HepG2 (cell line): ENCODE data around the gene DUS1L. TPM values are rescaled to one million over a fixed set of nuclear protein-coding genes. Genes with fewer than 3 reads are reported as not detected.

Source experiments
- AHR ChIP-seq: IDR thresholded peaks from 2 replicates; pipeline ENCODE4 v1.6.1; 2018; ENCODE audit warnings: missing genetic modification reagents, missing compliant biosample characterization
- ATF7-NPFF ChIP-seq: sonication (generic); formaldehyde crosslinking; IDR thresholded peaks from 2 replicates; pipeline ENCODE4 v1.8.1; 2023; ENCODE audit warnings: mild to moderate bottlenecking, low read depth, missing genetic modification reagents, moderate library complexity
- CCDC6 ChIP-seq: sonication (generic); formaldehyde crosslinking; IDR thresholded peaks from 2 replicates; pipeline ENCODE4 v1.8.1; 2022; ENCODE audit warnings: mild to moderate bottlenecking, missing genetic modification reagents, moderate library complexity
- ETS1 ChIP-seq: sonication (generic); formaldehyde crosslinking; IDR thresholded peaks from 2 replicates; pipeline ENCODE4 v1.4.0; 2020; ENCODE audit warnings: missing genetic modification reagents
- FOXP4 ChIP-seq: sonication (generic); formaldehyde crosslinking; IDR thresholded peaks from 2 replicates; pipeline ENCODE4 v1.4.0; 2020; ENCODE audit warnings: missing genetic modification reagents
- HOXA3 ChIP-seq: sonication (generic); formaldehyde crosslinking; IDR thresholded peaks from 2 replicates; pipeline ENCODE4 v1.5.0; 2020; ENCODE audit warnings: missing genetic modification reagents
- KDM6A ChIP-seq: IDR thresholded peaks from 2 replicates; pipeline ENCODE4 v1.6.1; 2016; ENCODE audit warnings: low read depth
- KLF11 ChIP-seq: IDR thresholded peaks from 2 replicates; pipeline ENCODE4 v1.6.1; 2016; ENCODE audit warnings: missing compliant biosample characterization
- PAF1 ChIP-seq: IDR thresholded peaks from 2 replicates; pipeline ENCODE4 v1.6.1; 2016; ENCODE audit warnings: missing genetic modification reagents, missing compliant biosample characterization
- POLR2AphosphoS5 ChIP-seq: IDR thresholded peaks from 2 replicates; pipeline ENCODE4 v1.6.1; 2012; ENCODE audit warnings: low read depth, low read length
- ZBTB49 ChIP-seq: sonication (generic); formaldehyde crosslinking; IDR thresholded peaks from 2 replicates; pipeline ENCODE4 v1.4.0; 2020; ENCODE audit warnings: missing genetic modification reagents, borderline replicate concordance
- ZFP91 ChIP-seq: sonication (generic); formaldehyde crosslinking; IDR thresholded peaks from 2 replicates; pipeline ENCODE4 v1.9.0; 2022; ENCODE audit warnings: missing genetic modification reagents, mild to moderate bottlenecking, borderline replicate concordance
- ZNF274 ChIP-seq: sonication (generic); formaldehyde crosslinking; IDR thresholded peaks from 2 replicates; pipeline ENCODE4 v1.5.1; 2020; ENCODE audit warnings: mild to moderate bottlenecking, missing genetic modification reagents
- ZNF296 ChIP-seq: sonication (generic); formaldehyde crosslinking; conservative IDR thresholded peaks from 2 replicates; pipeline ENCODE4 v1.5.0; 2020; ENCODE audit warnings: mild to moderate bottlenecking, missing genetic modification reagents
- ZNF317 ChIP-seq: sonication (generic); formaldehyde crosslinking; IDR thresholded peaks from 2 replicates; pipeline ENCODE4 v1.5.0; 2020; ENCODE audit warnings: mild to moderate bottlenecking, missing genetic modification reagents
- ZNF468 ChIP-seq: sonication (generic); formaldehyde crosslinking; IDR thresholded peaks from 2 replicates; pipeline ENCODE4 v1.8.0; 2022; ENCODE audit warnings: mild to moderate bottlenecking, moderate library complexity, missing genetic modification reagents
- ZNF574 ChIP-seq: sonication (generic); formaldehyde crosslinking; IDR thresholded peaks from 2 replicates; pipeline ENCODE4 v1.4.0; 2020; ENCODE audit warnings: missing genetic modification reagents
- ZNF691 ChIP-seq: sonication (generic); formaldehyde crosslinking; IDR thresholded peaks from 2 replicates; pipeline ENCODE4 v1.4.0; 2020; ENCODE audit warnings: missing genetic modification reagents, low read depth, mild to moderate bottlenecking, borderline replicate concordance
- polyA plus RNA-seq, 8 experiments: library from polyadenylated mRNA; depleted of rRNA in 3 of 8; stranded (reverse) in 7 of 8; unstranded in 1 of 8; fragments of >200 nt; fragmentation: Illumina TruSeq in 4 of 8; extraction: Trizol in 4 of 8; gene quantifications; 2 replicates each; pipeline versions ENCODE4 v1.2.1 to v1.2.3, GENCODE V29; 2011 to 2016; ENCODE audit warnings: low read depth in 4 of 8, missing spikeins in 1 of 8, mixed read lengths in 1 of 8; ENCODE audit not compliant: insufficient read depth in 1 of 8
- total RNA-seq, 5 experiments: library from RNA; depleted of rRNA; stranded (reverse); fragments of >200 nt; fragmentation: Illumina TruSeq; extraction: Trizol; gene quantifications; 2 replicates each; pipeline ENCODE4 v1.2.3, GENCODE V29; 2016; ENCODE audit warnings: low read depth in 1 of 5

DUS1L gene
- total and polyA plus RNA-seq, 2 of the 13 experiments (the other 11 are each of a cell fraction or from before 2014, with no cell fraction given) = 81.0 to 109 TPM

- TF ChIP-seq ETS1 (CRISPR knock-in tag) (no peak), FOXP4 (no peak), ZNF691 (CRISPR knock-in tag) (0 out of 2 replicates have a peak, but pooled peaks have one; percentile 29), ZNF574 (peak; percentile 15), HOXA3 (CRISPR knock-in tag) (peak; percentile 64; the same call in 1 of the 2 replicates), PAF1 (CRISPR knock-in tag) (peak; percentile 86), ZNF296 (no peak; the same call in 1 of the 2 replicates), ZNF468 (CRISPR knock-in tag) (no peak), AHR (CRISPR knock-in tag) (0 out of 2 replicates have a peak, but pooled peaks have one; percentile 21), KDM6A (CRISPR knock-in tag) (no peak), CCDC6 (no peak), ZFP91 (CRISPR knock-in tag) (0 out of 2 replicates have a peak, but pooled peaks have one; percentile 13), ATF7-NPFF (CRISPR knock-in tag) (no peak), ZNF274 (CRISPR knock-in tag) (0 out of 2 replicates have a peak, but pooled peaks have one; percentile 40), KLF11 (CRISPR knock-in tag) (no peak), ZBTB49 (no peak), POLR2AphosphoS5 (0 out of 2 replicates have a peak, but pooled peaks have one; percentile 28), ZNF317 (CRISPR knock-in tag) (no peak)
These were observed 49.3 kb downstream of the DUS1L start (continued) for GRCh38 chr17:82016061-82016874.
